HG03039 (cell line): Measurements from ENCODE around the gene AP1AR.
"Not testable (repeated sequence)": the region's sequence is repeated elsewhere in the genome, so short reads cannot be mapped to it uniquely, and the experiment has no call there.

Source experiments
- ATAC-seq: cut with Tn5 transposase; IDR thresholded peaks from one replicate; pipeline ENCODE4 v1.9.1; 2021; ENCODE audit warnings: mild to moderate bottlenecking, moderate library complexity; ENCODE audit not compliant: unreplicated experiment

Gene AP1AR

GRCh38 chr4:112231779-112232713 lies at the start of gene AP1AR:
Gene AP1AR (plus strand): TSS chr4:112231787. CDS start chr4:112232092, 305 bp downstream.
- peak; percentile 46 for ATAC-seq

- no peak for ATAC-seq
Measured at GRCh38 chr4:112182604-112183003, 49.0 kb upstream of the AP1AR start.

GRCh38 chr4:112183252-112183651 lies 48.3 kb upstream of the AP1AR start:
- no peak for ATAC-seq

GRCh38 chr4:112184438-112184837 lies 47.1 kb upstream of the AP1AR start:
- ATAC-seq: no peak

- peak; percentile 66 for ATAC-seq
Measured at GRCh38 chr4:112185334-112185733, 46.3 kb upstream of the AP1AR start.

- ATAC-seq: no peak
Measured at GRCh38 chr4:112185740-112186670, 45.6 kb upstream of the AP1AR start.

GRCh38 chr4:112189754-112190153 lies 41.8 kb upstream of the AP1AR start:
- ATAC-seq: no peak

GRCh38 chr4:112190684-112191083 lies 40.9 kb upstream of the AP1AR start:
- ATAC-seq: no peak

- ATAC-seq: no peak
Measured at GRCh38 chr4:112196461-112196860, 35.1 kb upstream of the AP1AR start.

- peak; percentile 5 for ATAC-seq
Measured at GRCh38 chr4:112199041-112199440, 32.5 kb upstream of the AP1AR start.

GRCh38 chr4:112201915-112202505 lies 29.6 kb upstream of the AP1AR start:
- ATAC-seq: peak; percentile 46

GRCh38 chr4:112203593-112203992 lies 28.0 kb upstream of the AP1AR start:
- no peak for ATAC-seq

GRCh38 chr4:112206431-112206830 lies 25.2 kb upstream of the AP1AR start:
- ATAC-seq: no peak

- not testable (repeated sequence) for ATAC-seq
Measured at GRCh38 chr4:112208137-112209095, 23.2 kb upstream of the AP1AR start.

GRCh38 chr4:112210777-112211176 lies 20.8 kb upstream of the AP1AR start:
- ATAC-seq: no peak

GRCh38 chr4:112213091-112213490 lies 18.5 kb upstream of the AP1AR start:
- ATAC-seq: no peak

GRCh38 chr4:112213856-112214255 lies 17.7 kb upstream of the AP1AR start:
- no peak for ATAC-seq

GRCh38 chr4:112214390-112215264 lies 17.0 kb upstream of the AP1AR start:
- ATAC-seq: no peak

GRCh38 chr4:112219826-112220366 lies 11.7 kb upstream of the AP1AR start:
- no peak for ATAC-seq
